ENCODE data around the gene NDRG4.
"Not testable (repeated sequence)": the region's sequence is repeated elsewhere in the genome, so short reads cannot be mapped to it uniquely, and the experiment has no call there.

Gene NDRG4

DNA sequence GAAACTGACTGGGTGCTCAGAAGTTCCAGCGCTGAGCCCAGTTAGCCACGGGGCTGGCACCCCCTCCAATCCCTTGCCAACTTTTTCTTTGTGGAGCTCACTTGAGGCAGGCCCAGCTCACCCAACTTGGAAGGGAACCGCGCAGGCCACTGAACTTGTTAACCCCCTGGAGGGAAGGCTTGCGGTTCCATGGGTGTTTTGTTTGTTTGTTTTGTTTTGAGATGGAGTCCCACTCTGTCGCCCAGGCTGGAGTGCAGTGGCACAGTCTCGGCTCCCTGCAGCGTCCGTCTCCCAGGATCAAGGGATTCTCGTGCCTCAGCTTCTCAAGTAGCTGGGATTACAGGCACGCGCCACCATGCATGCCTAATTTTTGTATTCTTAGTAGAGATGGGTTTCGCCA, 34.1 kb upstream of the NDRG4 start:
- DNase-seq (ENCODE audit: low read depth), result no peak

DNA sequence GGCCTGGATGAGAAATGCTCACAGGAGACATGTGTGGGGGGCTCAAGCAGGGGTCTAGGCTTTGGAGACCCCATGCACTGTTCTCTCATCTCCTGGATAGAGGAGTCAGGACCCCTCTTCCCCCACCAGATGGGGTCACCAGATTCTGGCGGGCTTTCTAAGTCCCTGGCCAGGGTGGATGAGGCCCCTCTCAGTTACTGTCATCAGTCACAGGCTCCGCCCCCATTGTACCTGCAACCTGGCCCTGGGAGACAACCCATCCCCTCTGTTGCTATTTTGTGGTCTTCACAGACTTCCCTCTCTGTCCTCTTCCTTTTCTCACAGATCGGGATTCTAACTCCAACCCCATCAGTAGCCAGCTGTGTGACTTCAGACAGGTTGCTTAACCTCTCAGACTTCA, 33.5 kb upstream of the NDRG4 start:
- no peak for DNase-seq (ENCODE audit: low read depth)

DNA sequence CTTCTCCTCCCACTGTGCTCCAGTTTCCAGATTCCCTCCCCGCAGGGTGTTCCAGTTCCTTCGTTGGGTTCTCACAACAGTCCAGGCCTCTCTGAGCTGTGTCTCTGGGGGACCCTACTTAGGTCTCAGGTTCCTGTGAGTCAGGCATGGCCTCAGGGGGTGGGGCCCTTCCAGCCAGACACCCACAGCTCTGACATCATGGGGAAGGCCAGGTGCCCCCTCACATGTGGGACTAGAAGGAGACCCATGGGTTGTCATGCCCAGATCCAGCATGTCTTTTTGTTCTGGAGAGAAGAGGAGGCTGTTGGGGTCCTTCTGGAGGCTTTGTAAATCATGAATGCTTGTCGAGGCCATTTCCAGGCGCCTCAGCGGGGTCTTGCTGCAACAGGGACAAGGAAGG, 32.0 kb upstream of the NDRG4 start:
- no peak for DNase-seq (ENCODE audit: low read depth)

DNA sequence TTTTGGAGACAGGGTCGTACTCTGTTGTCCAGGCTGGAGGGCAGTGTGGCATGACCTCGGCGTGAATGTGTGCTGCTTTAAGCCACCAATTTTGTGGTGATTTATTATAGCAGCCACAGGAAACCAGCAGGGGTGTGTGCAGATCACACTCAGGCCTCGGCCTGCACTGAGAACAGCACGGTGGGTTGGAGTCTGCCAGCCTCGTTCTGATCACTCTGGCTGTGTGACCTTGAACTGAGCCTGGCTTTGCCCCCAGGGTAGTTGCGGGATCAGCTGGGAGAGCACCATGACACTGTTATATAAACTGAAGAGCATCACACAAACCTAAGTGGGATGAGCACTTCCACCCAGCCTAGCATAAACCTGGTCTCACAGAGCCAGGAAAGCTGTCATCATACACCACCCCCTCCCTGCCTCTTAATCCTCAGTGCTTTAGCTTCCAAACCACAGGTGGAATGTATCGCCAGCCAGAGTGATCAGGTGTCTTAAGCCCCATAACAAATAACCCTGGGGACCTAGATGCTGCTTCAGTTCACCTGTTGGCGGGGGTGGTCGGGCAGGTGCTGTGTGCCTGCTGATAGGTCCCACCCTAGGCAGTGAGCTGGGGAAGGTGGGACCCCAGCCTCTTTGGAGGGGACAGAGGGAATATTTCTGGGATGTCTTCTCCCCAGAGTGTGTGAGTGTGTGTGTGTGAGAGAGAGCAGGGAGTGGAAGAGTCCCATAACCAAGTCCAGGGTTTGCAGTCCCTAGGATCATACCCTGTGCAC, 28.6 kb upstream of the NDRG4 start:
- no peak for DNase-seq (ENCODE audit: low read depth)

DNA sequence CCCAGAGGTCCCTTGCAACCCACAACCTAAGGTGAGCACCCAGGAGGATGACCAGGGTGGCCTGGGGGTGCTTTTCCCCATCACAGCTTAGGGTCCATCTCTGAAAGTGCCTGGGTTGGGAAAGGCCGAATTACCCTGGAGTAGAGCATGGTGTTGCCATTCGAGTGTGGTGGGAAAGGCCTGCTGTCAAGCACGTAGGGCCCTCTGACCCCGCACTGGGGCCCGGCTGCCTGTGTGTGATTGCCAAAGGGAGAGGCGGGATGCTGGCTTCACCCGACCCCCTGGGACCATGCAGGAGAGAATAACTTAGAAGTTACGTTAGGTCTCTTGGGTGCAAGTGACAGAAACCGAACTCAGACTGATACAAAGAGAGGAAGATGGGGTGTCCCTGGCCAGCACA, 27.7 kb upstream of the NDRG4 start:
- no peak for DNase-seq (ENCODE audit: low read depth)

DNA sequence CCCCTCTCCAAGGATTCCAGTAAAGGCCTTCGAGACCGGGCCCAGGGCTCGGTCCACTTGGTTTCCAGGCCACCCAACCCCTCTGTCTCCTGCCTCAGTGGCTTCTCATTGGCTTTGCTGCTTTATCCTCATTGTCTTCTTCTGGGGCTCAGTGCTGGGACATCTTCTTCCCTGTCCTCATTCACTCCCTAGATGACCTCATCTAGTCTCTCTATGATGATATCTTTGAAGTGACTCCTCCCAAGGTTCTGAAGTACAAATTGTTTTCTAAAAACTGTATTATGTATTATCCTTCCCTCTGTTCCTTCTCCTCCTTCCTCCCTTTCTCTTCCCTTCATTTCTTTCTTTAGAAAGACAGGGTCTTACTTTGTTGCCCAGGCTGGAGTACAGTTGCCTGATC, 27.1 kb upstream of the NDRG4 start:
- DNase-seq (ENCODE audit: low read depth), result no peak

DNA sequence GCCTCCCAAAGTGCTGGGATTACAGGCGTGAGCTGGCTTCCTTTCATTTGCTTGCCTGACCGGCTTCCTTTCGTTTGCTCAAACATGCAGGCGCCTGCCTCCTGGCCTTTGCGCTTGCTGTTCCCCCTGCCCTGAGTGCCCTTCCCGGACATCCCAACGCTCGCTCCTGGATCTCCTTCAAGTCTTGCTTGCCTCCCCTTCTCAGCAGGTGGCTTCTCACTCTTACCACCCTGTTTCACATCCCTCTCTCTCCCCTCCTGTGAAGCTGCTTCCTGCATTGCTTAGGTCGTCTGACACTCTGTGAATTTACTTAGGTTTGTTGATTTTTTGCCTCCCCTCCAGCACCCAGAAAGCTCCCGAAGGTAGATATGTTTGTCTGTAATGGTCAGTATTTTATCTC, 25.6 kb upstream of the NDRG4 start:
- no peak for DNase-seq (ENCODE audit: low read depth)

DNA sequence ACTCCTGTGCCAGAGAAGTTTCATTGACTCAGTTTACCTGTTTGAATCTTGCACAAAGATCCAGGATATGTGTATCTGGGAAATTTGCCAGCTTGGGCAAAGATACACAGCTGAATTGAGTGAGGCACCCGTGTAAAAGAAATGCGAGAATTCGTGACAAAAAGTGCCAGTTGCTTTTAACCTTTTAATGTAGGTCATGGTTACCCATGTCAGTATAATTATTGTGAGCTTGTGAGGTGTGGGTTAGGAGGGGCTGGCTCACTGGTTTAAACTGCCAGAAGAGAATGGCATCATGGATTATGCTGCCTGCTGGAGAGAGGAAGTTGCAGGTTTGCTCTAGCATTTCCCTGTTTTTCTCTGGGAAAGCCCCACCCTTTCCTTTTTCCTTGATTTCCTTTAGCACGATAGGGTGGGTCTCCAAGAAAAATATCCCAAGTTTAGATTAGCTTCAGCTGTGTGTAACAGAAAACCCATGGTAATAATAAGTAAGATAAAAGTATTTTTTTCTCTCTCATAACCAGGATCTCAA, 24.8 kb upstream of the NDRG4 start:
- no peak for DNase-seq (ENCODE audit: low read depth)

DNA sequence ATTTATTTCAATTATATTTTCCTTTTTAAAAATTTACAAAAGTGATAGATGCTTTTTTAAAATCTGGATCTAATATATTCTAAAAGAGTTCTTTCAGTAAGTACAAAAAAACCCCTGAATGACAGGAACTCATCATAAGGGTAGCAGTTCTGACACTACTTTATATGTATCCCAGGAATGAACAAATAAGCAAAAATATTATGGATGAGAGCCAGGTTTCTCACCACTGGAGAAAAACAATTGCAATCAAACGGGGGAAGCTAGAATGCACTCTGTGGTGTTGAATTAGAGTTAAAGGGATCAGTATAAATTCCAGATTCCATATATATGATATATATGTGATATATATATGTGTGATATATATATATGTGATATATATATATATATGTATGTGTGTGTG, 23.2 kb upstream of the NDRG4 start:
- no peak for DNase-seq (ENCODE audit: low read depth)

DNA sequence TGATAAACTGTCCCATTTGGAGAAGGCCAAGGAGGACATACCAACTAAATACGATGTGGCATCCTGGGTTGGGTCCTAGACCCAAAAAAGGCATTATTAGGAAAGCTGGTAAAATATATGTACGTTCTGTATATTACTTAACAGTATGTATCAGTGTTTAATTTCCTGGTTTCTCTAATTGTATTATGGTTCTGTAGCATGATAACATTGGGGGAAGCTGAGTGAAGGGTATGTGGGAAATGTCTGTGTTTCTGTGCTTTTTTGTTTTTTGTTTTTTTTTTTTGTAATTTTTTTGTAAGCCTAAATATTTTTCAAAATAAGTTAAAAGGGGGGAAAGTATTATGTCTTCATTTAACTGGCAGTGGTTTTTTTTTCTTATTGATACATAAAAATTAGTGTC, 21.5 kb upstream of the NDRG4 start:
- no peak for DNase-seq (ENCODE audit: low read depth)

DNA sequence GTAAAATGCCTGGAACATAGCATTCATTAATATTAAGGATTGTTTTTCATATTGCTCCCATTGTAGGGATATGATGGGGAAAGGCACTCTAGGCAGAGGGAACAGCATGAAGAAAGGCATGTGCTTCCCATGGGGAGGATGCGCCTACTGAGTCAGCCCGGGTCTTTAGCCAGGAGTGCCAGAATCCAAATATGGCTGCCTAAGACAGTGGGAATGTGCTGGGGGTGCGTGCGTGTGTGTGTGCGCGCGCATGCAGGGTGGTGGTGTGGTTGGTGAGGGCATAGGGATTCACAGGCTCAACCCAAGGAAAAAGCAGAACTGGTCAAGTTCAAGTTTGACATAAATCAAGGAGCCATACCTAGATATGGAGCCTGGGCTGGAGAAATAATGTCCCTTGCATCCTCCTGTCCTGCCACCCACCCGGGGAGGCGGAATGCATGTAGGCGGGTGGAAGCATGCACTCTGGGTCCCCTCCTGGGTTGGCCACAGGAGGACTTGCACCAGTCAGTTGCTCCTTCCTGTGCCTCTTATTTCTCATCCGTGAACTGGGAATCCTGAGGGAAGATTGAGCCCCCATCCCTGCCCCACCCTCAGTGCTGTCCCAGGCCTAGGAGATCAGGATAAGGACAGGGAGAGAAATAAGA, 18.6 kb upstream of the NDRG4 start:
- DNase-seq (ENCODE audit: low read depth), result no peak

DNA sequence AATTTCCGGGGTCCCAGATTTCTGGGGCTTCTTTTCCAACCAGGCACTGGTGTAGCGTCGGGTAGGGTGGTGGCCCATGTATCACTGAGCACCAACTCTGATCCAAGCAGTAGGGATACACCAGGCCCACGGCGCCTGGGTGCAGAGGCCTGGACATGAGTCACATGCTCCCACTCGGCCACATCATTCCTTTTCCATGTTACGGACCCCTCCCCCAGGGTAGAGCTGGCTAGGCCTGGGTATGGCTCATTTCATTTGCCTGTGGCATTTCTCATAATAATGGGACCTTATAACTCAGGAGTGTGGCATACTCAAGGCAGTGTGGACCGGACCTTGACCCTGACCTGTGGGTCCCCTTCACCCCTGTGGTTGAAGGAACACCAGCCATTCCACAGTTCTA, 18.0 kb upstream of the NDRG4 start:
- DNase-seq (ENCODE audit: low read depth), result no peak

DNA sequence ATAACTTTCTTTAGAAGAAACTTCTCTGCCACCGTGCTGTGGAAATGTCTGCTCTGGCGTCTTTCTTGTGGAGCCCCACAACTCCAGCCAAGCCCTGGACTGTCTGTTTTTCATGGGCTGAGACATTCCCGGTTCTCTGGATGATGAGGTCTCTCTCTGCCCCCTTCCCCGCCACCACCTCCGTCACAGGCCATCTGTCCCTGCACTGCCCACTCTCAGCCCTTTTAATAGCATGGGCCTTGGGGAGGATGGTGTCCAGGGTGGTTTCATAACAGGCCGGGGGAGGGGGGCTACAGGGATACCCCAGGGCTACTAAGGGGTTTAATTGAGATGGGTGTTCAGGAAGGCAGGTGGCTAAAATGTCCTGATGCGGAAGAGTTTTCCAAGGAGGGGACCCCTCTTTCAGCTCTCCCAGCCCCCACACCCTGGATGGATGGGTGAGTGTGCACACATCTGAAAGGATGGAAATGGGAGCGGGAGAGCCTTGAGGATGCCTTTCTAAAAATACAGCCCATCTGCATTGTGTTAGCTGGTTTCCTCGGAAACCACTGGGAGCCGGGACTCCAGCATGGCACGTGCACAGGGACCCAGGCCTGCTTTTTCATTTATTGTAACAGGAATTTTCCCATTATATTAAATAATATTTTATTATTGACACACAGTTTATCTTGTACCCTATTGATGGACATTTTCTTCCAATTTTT, 14.6 kb upstream of the NDRG4 start:
- DNase-seq (ENCODE audit: low read depth), result no peak

DNA sequence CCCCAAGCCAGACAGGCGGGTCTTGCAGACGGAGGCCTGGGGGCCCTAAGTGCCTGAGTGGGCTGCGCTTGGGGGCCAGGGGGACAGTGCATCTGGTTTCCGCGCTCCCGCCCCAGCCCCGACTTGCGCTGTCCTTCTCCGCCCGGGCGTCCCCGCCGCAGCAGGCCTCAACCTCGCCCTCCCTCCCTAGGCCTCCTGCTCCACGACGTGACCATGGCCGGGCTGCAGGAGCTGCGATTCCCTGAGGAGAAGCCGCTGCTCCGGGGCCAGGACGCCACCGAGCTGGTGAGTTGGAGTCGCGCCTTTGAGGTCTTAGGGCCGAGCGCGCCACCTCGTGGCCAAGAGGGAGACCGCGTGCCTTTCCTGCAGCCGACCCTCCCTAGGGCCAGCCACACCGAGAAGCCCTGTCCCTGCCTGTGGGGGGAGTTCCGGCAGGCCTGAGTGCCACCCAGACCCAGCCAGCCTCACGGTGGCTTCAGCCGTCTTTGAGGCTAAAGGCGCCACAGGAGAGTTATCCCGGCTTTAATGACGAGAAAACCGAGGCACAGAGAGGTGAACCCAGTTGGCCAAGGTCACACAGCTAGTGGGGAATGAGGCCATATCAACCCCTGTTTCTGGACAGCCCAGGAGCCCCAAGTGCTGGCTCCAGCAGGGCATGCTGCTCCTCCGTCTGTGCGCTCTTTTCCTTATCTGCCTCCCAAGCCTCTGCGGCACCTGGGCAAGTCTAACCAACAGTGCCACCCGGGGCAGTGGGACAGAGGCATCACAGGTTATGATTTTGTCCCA, 12.2 kb upstream of the NDRG4 start:
- peak; percentile 9 for DNase-seq (ENCODE audit: low read depth)

DNA sequence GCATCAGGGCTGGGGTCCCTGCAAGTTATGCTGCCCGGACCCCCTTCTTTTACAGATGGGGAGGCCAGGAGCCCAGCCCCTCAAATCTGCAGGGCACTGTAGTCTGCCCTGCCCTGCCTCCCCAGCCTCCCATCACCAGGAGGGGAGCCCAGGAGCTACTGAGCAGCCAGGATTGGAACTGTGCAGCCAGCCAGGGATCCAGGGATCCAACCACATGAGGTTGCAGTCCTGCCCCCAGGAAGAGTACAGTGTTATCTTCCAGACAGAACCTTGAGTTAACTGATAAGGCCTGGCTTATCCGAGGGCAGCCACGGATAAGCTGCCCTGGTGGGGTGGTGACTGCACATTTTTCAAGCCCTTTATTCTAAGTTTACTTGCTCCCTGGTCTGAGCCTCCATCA, 11.4 kb upstream of the NDRG4 start:
- DNase-seq (ENCODE audit: low read depth), result no peak

DNA sequence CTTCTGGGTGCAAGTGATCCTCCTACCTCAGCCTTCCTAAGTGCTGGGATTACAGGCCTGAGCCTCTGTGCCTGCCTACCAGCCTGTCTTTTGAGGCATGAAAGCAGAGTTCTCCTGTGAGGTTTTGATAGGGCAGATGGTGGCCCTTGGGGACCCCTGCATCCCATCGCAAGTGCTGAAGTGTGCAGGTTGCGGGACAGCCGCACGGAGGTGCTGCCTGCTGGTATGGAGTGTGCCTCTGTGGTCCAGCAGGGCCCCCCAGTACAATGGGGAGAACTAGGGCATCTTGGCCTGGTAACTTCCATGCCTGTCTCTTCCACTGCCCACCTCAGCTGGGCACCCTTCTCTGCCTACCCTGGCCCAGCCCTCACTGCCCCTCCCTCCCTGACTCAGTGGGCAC, 9.9 kb upstream of the NDRG4 start:
- DNase-seq (ENCODE audit: low read depth), result no peak

DNA sequence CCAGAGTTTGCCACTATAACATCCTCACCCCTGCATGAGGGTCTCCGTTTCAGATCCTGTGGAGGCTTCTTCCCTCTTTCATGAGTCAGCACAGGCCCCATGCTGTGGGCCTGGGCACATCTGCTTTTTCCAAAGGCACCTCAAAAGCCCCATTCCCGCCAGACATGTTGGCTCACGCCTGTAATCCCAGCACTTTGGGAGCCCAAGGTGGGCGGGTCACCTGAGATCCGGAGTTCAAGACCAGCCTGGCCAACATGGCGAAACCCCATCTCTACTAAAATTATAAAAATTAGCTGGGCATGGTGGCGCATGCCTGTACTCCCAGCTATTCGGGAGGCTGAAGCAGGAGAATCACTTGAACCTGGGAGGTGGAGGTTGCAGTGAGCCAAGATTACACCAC, 9.4 kb upstream of the NDRG4 start:
- DNase-seq (ENCODE audit: low read depth), result not testable (repeated sequence)

DNA sequence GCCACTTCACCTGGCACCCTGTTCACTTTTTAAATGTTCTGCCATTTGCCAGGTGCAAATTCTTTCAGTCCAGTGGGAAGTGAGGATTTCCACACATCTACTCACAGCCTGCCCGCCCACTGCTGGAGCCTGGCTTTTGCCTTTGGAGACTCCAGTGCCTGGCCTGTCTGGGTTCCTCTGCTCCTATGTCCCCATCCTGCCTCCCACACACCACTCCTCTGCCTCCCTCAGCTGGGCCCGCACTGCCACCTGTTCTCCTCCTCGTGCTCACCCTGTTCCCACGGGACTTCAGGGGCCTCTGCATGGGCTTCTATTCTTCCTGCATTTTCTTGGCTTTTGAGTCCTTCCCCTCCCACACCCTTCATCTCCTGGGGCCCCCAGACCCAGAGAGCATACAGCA, 7.9 kb upstream of the NDRG4 start:
- DNase-seq (ENCODE audit: low read depth), result no peak

DNA sequence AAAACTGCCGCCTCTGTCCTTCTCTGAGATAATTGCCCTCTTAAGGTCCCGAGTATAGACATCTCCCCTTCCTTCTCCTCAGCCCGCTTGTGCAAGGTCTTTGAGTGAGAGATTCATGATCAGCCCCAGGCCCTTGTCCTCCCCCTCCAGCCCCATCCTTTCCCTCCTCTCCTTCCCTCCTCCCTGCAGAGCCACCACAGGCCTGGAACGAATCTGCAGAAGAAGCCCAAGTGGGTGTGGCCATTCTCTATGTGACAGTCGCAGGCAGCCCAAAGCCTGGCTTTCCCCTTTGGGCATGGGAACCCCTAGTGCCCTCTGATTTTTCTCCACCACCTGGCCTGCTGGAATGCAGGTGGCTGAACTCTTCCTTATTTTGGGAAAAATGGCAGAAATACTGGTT, 7.2 kb upstream of the NDRG4 start:
- no peak for DNase-seq (ENCODE audit: low read depth)

DNA sequence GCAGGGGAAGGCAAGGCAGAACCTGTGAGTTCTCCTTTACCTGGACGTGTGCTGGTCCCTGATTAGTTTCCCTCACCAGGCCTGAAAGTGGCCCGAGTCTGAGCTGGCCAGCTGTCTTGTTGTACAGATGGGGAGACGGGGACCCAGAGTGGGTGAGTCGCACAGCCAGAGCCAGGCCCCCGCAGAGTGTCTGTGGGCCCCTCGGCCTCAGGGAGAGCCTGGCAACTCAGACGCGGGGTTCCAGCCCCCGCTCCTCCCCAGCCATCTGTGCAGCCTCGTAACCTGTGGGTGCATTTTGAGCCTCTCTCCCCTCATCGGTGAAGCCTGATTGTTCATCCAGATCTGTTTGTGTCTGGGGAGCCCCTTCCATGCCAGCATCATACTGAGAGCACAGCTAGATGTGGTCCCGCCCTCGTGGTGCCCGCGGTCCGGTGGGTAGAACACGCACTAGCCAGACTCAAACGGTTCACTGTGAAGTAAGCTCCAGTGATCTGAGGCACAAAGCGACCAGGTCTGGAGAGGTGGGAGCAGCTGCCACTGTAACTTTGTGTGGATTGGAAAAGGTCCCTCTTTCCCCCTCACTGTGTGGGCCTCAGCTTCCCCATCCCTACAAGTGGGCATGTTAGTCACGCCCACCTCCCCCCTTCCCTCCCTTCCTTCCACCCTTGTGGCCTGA, 6.0 kb upstream of the NDRG4 start:
- no peak for DNase-seq (ENCODE audit: low read depth)

DNA sequence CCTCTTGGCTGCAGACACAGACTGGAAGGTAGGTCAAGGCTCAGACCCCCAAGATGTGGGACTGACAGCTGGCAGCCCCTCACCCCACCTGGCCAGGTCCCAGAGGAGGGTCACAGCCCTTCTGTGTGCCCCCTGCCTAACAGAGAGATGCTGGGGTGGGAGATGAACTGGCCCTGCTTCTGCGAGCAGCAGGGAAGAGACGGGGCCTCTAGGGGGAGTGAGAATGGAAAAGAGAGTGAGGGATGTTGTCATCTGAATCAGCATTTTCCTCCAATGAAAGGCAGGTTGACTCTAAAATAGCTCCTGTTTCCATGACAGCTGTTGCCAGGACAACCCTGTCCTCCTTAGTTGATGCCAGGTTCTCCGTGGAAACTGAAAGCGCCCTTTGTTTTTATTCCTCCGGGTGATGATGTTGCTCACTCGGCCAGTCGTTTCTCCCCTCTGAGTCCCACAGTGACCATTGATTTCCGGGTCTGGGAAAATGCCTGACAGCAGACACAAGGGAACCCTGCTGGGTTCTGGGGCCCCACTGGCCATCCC, 4.9 kb upstream of the NDRG4 start:
- DNase-seq (ENCODE audit: low read depth), result peak; percentile 93
